Astrocyte (in vitro differentiated cells and primary cell): ENCODE measurements around the gene PLPPR1.
"Not testable (repeated sequence)": the region's sequence is repeated elsewhere in the genome, so short reads cannot be mapped to it uniquely, and the experiment has no call there.

Experiments used
- CTCF ChIP-seq: IDR thresholded peaks from 2 replicates; pipeline ENCODE4 v1.5.1; 2011; ENCODE audit warnings: low read depth, mild to moderate bottlenecking, inconsistent platforms, low read length, moderate library complexity; ENCODE audit not compliant: insufficient read depth
- EZH2 ChIP-seq: IDR thresholded peaks from 2 replicates; pipeline ENCODE4 v1.6.1; 2012; ENCODE audit warnings: mild to moderate bottlenecking, low read length, inconsistent platforms; ENCODE audit not compliant: insufficient read depth

DNA sequence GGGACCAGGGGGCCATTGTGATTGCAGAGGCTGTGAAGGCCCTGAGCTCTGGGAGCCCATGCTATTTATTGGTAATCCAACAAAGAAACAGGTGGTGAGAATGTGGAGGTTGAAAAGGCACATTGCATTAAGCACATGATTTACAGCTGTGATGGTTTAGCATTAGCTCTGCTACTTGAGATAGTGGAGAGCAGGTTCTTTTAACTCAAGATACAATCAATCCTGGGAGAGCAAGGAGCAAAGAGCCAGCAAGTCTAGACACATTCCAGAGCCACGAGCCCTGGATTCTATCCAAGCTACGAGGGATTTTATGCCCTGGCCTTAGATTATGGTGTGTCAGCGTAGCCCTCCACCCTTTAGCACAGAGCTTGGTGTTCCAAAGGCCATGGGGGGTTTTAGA, 98.8 kb downstream of the PLPPR1 start:
- TF ChIP-seq CTCF, EZH2: not testable (repeated sequence)
